GM19467 (cell line): Measurements from ENCODE around the gene SMIM30.
"Not testable (repeated sequence)": the region's sequence is repeated elsewhere in the genome, so short reads cannot be mapped to it uniquely, and the experiment has no call there.

ENCODE experiments used
- ATAC-seq: cut with Tn5 transposase; IDR thresholded peaks from one replicate; pipeline ENCODE4 v1.9.1; 2021; ENCODE audit warnings: mild to moderate bottlenecking, moderate library complexity; ENCODE audit not compliant: unreplicated experiment

SMIM30 gene, protein sequence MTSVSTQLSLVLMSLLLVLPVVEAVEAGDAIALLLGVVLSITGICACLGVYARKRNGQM

DNA sequence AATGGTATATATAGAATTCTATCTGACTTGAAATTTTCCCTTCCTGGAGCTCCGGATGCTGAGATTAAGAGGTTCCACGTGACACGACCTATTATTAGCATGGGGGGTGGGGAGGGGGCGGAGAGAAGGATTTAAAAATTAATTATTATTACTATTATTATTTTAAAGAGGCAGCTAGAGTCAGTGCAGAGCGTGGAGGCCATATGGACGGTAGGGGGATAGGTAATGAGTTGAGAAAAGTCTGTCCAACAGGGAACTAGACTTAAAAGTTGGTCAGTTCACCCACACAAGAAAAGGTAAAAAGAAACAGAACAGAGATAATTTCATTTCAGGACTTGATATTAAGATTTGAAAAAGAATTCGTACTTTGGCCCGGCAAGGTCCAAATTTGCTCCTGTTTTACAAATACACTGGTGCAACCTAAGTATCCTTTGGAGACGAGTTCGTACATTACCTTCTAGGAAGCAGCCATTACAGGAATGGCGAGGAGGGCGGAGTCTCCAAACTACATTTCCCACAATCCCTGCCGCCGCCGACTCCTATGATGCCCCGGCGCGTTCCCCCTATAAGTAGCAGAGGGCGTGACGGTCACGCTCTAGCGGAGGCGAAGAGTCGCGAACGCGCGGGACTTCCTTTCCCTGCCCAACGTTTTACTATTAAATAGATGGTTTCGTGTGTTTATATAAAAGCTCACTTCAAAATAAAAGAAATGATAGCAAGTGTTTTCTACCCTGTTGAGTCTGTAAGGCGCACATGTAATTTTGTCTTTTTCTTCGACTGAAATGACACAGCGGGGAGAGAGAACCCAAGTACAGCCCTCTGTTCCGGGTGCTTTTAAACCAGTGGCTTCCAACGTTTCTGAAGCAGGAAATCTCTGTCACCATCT is at the start of gene SMIM30:
Gene SMIM30, minus strand, starts transcription at position 481 of the 886 bp plus-strand sequence. CDS start 976 bp downstream, outside the sequence.
- ATAC-seq, result peak; percentile 98

DNA sequence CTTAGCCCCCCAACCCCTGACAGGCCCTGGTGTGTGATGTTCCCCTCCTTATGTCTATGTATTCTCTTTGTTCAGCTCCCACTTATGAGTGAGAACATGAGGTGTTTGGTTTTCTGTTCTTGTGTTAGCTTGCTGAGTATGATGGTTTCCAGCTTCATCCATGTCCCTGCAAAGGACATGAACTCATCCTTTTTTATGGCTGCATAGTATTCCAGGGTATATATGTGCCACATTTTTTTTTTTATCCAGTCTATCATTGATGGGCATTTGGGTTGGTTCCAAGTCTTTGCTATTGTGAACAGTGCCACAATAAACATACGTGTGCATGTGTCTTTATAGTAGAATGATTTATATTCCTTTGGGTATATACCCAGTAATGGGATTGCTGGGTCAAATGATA is 47.8 kb upstream of the SMIM30 start:
- not testable (repeated sequence) for ATAC-seq

DNA sequence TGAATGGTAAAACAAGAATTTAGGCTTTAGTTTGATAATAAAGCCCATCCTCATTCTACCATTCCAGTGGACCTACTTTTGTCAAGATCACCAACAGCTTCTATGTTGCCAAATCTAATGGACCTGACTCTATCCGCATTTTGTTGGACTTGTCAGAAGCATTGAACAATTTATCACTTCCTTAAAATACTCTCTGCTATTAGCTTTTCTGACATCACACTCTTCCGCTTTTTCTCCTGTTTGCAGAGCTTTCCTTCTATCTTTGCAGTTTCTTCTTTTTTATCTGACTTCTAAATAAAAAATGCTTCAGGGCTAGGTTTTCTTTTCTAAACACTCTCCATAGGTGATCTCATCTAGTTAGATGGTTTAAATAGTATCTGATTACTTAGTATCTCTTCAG is 42.7 kb upstream of the SMIM30 start:
- no peak for ATAC-seq

DNA sequence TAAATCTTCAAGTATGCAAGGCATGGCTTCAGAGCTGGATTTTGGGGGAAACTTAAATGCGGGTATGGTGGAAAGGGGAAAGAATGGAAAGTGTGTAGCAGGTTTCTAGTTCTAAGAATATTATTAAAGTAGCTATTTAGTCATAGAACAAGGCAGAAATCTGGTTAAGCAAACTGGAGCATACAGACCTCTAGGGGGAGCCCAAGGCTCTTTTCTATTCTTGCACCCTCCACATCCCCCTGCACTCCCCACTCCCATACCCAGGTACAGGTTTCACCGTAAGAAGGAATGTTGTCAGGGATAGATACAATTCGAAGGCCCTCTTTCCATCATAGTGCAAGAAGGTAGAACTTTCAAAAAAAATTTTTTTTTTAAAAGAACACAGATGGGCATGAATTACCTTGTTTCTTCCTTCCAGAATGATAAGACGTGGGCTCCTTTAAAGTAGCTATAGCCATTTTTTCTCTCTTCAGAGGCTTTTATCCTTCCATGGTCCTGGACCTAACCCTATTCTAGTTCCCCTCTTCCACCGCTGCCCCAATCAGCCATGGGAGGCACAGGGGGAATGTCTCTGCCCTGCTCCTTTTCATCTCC is 41.5 kb upstream of the SMIM30 start:
- ATAC-seq, result peak; percentile 81

DNA sequence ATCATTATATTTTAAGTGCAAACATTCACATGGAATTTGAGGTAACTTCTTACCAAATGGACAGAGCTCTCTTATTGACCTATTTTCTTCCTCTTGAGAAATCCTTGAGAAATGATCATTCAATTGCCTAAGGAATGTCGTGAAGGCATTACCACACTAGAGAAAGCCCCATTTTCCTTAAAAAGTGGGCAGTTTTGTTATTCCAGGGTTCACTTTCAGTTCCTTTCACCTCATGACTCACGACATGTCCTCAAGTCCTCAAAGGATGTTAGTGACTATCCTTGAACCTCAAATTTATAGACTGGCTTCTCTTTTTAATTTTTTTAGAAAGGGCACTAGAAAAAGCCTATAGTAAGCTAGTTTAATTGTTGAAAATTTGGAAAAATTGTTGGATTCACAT is 40.4 kb upstream of the SMIM30 start:
- ATAC-seq, result no peak

DNA sequence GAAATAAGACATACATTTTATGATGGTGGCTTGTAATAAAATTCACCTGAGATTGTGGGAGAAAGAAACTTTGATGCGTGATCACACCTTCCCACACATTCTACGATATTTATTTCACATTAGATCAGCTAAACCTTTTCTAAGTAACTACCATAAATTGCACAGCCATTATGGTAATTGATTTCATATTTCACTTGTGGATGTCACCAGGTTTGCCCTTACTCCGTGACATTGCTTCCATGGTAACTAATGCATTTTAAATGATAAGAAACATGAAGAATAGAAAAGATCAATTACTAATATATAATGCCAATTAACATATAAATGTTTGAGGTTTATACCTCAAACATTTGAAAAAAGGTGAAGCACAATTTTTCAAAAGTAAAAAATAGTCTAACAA is 35.8 kb upstream of the SMIM30 start:
- ATAC-seq, result no peak

DNA sequence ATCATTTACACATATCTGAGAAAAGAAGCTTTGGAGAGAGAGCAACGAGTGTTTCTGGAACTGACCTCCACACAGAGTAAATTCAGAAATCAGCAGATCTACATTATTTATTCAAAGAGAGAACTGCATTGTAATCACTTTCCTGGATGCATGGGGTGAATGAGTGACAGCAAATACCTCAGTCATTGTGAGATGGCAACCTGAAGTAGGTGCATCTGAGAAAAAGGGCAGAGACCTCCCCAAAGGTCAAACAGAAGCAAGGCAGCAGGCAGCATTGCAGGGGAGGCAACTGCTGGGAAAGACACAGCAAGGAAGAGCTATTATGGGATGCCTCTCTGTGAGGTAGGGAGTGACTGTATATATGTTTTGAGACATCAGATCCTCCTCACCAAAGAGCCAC is 26.5 kb upstream of the SMIM30 start:
- no peak for ATAC-seq

DNA sequence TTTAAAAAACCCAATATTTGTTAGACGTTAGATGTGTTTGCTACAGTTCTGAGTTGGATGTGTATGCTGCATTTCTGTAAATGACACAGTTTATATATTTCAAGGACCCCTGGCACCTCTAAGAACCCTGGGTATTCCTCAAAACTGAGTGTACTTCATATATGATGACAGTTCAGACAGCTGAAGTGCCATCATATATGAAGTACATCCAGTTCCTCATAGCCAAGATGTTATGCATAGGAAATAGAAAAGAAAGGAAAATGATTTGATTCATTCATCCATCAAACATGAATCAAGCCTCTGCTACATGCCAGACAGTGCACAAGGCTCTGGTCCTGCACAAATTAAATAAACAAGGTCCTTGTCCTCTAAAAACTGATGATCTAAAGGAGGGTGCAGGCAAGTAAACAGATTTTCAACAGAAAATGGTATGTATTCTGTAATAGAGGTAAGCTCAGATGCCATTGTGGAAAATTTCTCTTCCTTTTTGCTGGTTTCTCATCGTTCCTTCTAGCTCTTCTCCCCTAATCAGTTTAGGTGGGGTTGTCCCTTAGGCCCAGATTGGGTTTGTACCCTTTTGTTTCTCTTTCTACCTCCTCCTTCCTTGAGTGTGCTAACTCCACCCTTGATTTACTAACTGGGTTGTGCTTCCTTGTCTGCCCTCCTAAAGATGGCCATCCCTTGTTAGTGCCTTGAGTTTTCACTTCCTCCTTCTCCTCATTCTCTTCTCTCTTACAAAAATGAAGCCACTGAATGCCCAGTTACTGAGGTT is 25.3 kb upstream of the SMIM30 start:
- peak; percentile 47 for ATAC-seq

DNA sequence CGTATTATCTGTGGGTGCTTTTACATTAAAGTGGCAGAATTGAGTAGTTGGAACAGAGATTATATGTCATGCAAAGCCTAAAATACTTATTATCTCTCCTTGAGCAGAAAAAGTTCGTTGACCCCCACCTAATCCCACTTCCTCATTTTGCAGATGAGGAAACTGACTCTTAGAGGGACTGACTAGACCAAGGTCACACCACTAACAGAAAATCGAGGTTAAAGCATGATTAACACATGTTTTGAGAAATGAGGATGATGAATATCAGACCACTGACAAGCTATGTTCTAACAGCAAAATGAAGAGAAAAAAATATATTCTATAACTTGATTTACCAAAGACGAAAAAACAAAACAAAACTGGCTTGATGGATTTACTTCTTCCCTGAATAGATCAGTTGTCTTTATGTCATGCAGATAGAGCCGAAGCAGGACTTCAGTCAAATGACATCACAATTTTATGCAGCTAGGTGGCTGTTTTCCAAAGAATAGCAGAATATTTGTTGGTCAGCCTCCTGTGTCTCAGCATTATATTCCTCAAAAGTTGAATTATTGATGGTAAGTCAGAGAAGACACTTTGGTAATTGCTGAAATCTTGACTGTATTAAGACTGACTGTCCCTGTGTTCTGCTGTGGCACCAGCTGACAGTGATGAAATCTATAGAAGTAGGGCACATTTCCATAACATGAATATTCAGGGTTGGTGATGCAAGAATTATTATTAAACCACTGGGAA is 24.2 kb upstream of the SMIM30 start:
- ATAC-seq, result peak; percentile 63

DNA sequence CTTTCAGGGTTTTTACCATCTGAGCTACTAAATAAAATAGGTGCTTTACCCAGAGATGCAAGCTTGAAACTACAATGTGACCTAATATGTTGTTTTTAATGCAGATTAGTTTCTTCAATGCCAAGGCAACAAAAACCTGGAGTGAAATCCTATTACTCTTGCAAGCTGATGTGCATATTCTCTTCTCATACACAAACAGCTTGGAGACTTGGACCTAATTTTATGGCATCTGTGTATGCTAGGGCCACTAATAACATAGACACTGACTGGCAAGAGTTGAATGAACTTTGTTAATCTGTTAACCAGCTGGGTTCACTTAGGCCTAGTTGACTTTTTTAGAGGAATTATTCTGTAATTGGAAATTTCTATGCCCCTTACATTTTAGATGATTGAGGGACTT is 23.4 kb upstream of the SMIM30 start:
- no peak for ATAC-seq

DNA sequence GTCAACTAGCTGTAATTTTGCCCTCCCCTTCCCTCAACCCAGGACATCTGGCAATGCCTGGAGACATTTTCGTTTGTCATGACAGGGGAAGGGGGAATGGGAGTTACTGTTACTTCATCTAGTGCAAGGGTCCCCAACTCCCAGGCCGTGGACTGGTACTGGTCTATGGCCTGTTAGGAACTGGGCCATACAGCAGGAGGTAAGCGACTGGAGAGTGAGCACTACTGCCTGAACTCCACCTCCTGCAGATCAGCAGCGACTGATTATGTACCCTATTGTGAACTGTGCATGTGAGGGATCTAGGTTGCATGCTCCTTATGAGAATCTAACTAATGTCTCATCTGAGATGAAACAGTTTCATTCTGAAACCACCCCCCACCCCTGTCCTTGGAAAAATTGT is 22.6 kb upstream of the SMIM30 start:
- no peak for ATAC-seq

DNA sequence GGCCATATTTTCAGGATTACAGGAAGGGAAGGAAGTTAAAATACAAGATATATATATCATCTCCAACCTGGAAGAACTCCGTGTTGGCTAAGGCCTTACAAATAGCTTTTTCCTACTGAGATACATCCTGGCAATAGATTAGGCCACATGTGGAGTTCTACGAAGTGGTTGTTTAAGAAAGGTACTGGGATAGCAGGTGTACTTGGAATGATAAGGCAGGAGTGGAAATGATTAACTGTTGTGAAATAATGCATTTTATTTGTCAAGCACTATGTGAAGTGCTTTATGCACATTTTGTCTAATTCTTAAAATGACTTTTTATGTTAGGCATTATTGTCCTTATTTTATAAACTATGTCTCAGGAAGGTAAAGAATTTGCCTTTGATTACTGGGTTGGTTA is 18.9 kb upstream of the SMIM30 start:
- ATAC-seq, result no peak

DNA sequence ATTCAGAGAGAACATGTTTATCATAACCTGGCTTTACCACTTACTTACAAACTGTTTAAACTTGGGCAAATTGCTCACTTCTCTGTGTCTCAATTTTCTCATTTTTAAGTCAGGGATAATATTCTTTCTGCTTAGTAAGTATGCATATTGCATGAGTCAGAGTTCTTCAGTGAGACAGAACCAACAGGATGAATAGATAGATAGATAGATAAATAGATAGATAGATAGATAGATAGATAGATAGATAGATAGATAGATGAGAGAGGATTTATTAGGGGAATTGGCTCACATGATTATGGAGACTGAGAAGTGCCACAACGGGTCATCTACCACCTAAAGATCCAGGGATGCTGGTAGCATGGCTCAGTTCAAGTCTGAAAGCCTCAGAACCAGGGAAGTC is 15.7 kb upstream of the SMIM30 start:
- no peak for ATAC-seq

DNA sequence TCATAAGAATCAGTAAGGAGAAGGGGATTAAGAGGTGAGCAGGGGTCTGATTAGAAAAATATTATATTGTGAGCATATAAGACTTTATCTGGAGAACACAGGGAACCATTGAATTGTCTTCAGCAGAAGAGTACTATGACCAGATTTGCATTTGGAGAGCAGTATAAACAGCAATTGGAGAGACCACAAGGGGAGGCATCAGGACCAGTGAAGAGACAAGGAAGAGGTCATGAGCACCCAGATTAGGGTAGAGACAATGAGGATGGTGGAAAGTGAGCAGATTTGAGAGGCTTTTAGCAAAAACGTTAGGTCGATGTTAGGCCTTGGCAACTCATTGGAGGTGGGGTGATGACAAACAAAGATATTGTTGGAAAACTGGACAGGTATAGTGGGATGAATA is 13.0 kb upstream of the SMIM30 start:
- ATAC-seq, result no peak

DNA sequence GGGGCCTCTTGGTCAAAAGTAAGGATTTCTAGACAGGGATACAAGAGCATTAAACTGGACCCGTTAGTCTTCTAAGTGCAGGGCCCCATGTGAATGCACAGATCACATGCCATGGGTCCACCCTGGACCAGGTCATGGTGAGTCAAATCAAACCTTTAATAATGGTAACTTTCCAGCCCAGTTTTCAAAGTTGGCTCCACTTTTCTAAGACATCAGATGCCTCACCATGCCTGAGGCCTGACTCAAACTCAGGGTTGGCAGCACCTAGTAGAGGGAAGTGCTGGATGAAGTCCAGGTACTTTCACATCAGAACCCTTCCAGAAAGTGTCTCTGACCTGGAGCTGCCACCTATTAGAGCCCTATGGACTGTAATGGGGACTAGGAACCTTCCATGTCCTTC is 9.7 kb upstream of the SMIM30 start:
- no peak for ATAC-seq

DNA sequence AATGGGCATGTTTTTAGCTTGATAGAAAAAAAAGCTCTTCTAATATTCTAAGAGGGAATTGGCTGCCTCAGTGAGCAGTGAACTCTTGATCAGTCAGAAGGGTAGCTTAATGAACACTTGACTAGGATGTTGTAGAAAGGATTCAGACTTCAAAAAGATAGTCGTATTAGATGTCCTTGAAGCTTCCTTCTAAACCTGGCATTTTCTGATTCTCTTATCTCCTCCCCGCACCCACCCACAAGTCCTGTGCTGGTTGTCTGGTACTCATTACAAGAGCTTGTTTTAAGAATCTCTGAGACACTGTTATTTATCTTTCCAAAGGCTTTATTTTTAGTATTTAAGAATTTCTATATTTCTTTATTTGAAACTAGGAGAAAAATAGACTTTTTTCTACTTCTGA is 7.4 kb upstream of the SMIM30 start:
- ATAC-seq, result no peak

DNA sequence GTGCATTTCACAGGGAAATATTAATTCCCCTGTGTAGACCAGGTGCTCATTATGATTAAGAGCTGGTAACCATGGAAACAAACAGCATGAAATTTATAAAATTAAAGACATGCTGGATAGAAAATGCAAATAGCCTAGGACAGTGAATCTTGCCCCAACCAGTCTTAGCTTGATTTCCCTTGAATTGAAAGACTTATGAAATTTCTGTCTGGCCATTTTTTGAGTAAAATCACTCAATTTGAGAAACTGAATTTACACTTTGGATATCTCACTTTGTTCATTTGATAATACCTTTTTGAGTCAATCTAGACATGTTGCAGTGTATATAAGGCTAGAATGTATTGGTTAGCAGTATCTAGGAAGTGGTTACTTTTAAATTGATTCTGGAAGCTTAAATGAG is 4.4 kb upstream of the SMIM30 start:
- no peak for ATAC-seq

DNA sequence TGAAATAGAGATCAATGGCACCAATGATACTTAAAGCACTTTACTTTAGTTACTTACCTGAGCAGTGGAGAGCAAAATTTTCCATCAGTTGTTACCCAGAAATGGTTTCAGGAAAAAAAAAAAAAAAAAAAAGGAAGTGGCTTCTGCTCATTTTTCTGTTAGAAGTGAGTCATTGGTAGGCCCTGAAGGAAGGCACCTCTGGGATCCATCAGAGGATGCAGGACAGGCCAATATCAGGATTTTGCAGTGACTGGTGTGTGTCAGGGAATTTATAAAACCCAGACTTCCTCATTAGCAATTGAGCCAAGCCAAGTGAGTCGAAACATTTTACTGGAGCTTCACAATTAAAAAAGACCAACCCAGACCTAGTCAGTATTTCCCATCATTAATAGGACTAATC is 2.3 kb upstream of the SMIM30 start:
- ATAC-seq, result no peak

DNA sequence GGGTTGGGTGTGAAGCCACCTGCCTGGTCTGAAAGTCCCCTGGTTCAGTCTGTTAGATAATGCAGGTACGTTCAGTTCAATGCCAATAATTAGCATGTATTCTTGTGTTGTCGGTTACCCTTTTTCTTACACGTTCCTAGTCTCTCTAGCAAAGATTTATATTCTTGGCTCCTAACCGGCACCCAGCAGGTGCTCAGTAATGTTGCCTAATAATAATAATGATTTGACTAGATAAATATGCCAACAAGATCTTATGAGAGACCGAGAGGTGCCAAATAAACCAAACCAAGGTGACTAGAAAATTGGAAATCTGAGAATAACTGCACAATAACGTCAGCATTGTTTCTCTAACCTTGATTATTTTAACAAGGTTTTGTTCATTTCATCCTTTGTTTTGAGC is 1.1 kb upstream of the SMIM30 start:
- ATAC-seq, result no peak

DNA sequence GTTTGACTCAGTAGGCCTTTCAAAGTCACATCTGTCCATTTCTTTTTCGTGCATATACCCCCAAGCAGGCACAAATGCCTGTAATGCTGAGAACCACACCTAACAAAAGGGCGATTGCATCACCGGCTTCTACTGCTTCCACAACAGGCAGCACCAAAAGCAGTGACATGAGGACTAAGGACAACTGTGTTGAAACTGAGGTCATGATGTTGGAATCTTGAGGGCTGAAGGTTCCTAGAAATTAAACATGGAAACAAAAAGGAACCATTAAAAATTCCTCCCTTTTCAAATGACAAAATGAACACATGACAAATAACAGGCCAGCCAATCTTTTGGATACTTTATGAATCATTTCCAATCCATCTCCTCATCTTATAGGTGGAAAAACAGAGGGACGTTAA is 980 bp downstream of the SMIM30 start:
- ATAC-seq, result not testable (repeated sequence)

DNA sequence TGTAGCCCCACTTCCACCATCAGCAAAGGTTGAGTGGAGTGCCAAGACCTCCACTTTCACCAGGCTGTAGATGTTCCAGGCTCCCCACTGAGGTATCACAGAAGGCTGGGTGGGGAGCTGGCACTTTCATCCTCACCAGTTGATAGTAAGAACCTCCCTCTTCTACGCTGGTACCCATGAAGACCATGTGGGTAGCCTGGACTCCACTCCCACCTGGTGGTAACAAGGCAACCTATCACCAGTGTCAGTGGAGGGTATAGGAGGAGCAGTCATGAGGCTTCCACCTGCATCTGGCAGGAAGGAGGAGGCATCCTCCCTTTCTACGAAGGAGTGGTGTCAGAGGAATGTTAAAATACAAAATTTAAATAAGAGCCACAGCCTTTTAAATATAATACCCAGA is 4.4 kb downstream of the SMIM30 start:
- peak; percentile 35 for ATAC-seq
